NCI-H345 treated with DMSO at 0.1 percent for 48 hours (cell line): ENCODE data around the gene TELO2.
"Not testable (repeated sequence)": the region's sequence is repeated elsewhere in the genome, so short reads cannot be mapped to it uniquely, and the experiment has no call there.

ENCODE experiments used
- DNase-seq: peaks from one replicate; lab custom pipeline; 2025; ENCODE audit not compliant: unreplicated experiment; lab: John Stamatoyannopoulos, UW

TELO2 gene

GRCh38 chr16:1475552-1476114 is 17.5 kb upstream of the TELO2 start:
- DNase-seq: no peak

GRCh38 chr16:1477033-1477432 is 16.1 kb upstream of the TELO2 start:
- DNase-seq: no peak

GRCh38 chr16:1478937-1479336 is 14.2 kb upstream of the TELO2 start:
- DNase-seq: not testable (repeated sequence)

GRCh38 chr16:1481906-1482835 is 11.0 kb upstream of the TELO2 start:
- no peak for DNase-seq

GRCh38 chr16:1485847-1486496 is 7.2 kb upstream of the TELO2 start:
- no peak for DNase-seq

- DNase-seq: no peak
Observed at GRCh38 chr16:1486551-1487390, 6.4 kb upstream of the TELO2 start.

- no peak for DNase-seq
Observed at GRCh38 chr16:1487395-1488053, 5.6 kb upstream of the TELO2 start.

- DNase-seq: no peak
Observed at GRCh38 chr16:1488054-1488601, 5.0 kb upstream of the TELO2 start.

GRCh38 chr16:1488619-1489018 is 4.5 kb upstream of the TELO2 start, which contains the start of gene PTX4:
Gene PTX4, minus strand, starts transcription at chr16:1488944. Its CDS starts 35 bp downstream, at chr16:1488909.
- DNase-seq: no peak

GRCh38 chr16:1489077-1489476 is 4.1 kb upstream of the TELO2 start:
- DNase-seq: no peak

GRCh38 chr16:1491327-1491726 is 1.8 kb upstream of the TELO2 start:
- no peak for DNase-seq

- no peak for DNase-seq
Observed at GRCh38 chr16:1492082-1492922, 858 bp upstream of the TELO2 start.

GRCh38 chr16:1493746-1494094 is 560 bp downstream of the TELO2 start:
- DNase-seq: no peak

- no peak for DNase-seq
Observed at GRCh38 chr16:1494129-1494640, 1.0 kb downstream of the TELO2 start.

- DNase-seq: no peak
Observed at GRCh38 chr16:1494711-1495110, 1.6 kb downstream of the TELO2 start.

GRCh38 chr16:1495211-1495888 is 2.2 kb downstream of the TELO2 start:
- DNase-seq: no peak

- no peak for DNase-seq
Observed at GRCh38 chr16:1495889-1496262, 2.7 kb downstream of the TELO2 start.

- no peak for DNase-seq
Observed at GRCh38 chr16:1496464-1496863, 3.3 kb downstream of the TELO2 start.
